Stimulated activated CD4-positive, alpha-beta T cell treated with anti-CD3 and anti-CD28 coated beads, Interleukin-15, amount 100 ng/mL, for 24 hours (primary cell): ENCODE results near the gene RAPGEF3.

ENCODE experiments used
- DNase-seq: peaks from one replicate; pipeline ENCODE4 v3.0.0-alpha.2; 2020

The RAPGEF3 gene

DNA sequence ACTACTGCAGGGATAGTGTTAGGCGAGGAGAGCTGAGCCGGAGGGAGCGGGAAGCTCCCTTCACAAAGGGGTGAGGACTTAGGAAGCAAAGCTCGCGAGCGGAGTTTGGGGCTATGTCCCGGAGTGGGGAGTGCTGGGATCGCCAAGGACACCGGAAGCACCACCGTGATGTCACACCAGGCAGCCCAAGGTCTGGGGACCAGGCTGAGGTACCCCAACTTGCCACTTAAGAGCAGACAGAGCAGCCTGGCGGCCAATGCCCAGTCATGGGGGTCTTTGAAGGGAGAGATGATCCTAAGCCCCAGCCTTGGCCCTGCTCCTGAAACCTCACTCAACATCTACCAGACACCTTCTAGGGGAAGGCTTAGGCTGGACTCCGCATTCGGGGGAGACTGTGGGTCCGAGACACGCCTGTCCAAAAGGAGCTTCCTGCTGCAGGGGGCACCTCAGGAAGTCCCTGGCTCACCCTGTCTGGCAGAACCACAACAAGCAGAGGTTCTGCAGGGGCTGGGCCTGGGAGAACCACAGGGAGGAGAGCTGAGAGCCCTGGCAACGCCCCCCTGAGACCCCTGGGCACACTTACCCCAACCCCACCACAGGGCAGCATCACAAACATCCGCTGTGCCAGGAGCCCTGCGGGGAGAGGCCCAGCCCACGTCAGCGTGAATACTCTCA, 32.1 kb upstream of the RAPGEF3 start:
- no peak for DNase-seq

DNA sequence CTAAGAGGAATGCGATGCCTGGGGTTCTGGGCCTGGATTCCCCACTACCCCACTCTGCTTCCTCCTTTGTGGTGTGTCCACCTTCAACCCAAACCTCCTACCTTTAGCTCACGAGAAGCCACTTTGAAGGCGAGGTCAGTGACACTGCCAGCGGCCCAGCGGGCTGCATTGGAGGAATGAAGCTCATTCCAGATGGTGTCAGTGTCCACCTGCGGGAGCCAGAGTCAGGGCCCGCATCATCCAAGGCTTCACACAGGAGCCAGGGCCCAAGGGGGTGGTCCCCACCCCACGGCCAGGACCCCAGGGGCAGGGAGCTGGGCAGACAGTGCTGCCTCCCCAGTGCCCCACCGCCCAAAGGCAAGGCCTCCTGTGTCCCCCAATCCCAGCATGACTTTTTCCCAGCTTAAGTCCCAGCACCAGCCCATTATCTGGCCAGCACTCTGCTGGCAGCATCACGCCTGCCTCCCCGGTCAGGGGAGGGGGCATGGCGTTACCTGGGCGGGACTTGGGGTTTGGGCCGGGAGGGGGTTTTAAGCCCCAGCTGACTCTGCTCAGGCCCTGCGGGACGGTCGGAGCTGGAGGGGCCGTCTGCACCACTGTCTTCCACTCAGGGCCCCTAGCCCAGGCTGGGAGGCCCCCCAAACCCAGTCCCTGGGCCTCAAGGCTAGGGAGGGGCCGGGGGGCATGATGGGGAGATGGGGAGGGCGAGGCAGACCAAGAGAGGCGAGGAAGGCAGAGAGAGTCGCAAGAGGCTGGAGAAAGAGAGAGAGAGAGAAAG, 31.2 kb upstream of the RAPGEF3 start:
- DNase-seq, result no peak

DNA sequence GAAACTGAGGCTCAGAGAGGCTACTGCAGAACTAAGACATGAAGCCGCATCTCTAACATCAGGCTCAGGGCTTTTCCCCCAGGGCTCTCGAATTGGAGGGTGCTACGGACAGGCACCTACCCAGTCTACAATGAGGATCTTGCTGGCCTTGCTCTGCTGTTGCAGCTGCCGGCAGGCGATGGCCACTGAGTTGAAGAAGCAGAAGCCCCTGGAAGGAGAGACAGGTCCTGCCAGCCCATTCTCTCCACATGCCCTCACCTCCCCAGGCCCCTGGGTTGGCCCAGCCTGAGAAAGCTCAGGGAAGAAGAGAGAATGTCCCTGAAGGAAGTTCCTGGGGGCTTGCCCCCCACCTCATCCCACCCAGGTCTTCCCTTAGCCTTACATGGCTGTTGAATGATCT, 30.5 kb upstream of the RAPGEF3 start:
- no peak for DNase-seq

DNA sequence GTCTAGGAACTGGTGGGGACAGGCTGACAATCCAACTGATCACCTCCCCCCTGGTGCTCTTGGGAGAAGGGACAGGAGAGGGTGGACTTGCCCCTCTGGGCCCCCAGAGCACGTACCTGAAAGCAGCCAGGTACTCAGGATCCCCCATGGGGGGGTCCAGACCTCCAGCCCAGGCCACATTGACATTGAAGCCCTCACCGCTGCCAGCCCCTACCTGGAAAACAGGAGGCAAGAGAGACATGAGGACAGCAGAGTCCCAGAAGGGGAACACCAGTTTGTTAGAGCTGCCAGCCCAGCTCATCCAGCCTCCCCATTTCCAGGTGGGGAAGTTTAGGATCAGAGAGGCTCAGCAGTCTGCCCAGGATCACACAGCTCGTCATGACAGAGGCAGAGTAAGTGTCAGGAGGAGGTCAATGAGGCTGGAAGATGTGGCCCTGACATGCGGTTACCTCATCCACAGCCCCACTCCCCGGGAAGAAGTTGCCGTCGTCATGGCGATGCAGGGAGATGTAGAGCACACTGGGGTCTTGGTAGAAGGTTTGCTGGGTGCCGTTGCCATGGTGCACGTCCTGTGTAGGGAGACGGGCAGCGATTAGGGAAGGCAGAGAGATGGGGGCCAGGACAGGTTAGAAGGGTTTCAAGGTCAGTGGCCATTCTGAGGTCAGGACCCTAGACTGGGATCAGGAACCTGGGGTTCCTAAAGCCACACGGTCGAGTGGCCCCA, 29.1 kb upstream of the RAPGEF3 start:
- DNase-seq, result no peak

DNA sequence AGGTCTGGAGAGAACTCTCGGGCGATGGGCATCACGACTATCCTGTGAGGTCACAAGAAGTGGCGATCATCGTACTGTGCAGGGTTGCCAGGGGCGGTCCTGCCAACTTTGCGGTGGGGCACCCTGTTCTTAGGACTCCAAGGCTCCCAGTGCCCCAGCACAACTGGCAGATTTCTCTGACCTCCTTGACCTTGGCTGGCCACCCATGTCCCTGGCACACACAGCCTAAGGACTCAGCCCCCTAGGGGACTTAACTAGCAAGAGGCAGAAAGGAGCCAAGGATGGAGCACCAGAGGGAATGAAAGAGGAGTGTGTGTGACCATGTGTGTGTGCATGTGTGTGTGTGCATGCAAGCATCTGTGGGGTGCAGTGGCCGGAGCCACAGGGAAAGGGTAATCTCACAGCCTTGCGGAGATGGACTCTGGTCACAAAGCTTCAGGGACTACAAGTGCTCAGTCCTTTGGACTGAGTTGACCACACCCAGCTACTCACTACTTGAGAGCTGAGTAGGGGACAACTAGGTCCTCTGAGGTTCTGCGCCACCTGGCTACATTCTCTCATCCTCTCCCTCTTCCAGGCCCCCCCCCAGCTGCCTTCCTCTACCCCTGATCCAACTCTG, 28.1 kb upstream of the RAPGEF3 start:
- DNase-seq, result no peak

DNA sequence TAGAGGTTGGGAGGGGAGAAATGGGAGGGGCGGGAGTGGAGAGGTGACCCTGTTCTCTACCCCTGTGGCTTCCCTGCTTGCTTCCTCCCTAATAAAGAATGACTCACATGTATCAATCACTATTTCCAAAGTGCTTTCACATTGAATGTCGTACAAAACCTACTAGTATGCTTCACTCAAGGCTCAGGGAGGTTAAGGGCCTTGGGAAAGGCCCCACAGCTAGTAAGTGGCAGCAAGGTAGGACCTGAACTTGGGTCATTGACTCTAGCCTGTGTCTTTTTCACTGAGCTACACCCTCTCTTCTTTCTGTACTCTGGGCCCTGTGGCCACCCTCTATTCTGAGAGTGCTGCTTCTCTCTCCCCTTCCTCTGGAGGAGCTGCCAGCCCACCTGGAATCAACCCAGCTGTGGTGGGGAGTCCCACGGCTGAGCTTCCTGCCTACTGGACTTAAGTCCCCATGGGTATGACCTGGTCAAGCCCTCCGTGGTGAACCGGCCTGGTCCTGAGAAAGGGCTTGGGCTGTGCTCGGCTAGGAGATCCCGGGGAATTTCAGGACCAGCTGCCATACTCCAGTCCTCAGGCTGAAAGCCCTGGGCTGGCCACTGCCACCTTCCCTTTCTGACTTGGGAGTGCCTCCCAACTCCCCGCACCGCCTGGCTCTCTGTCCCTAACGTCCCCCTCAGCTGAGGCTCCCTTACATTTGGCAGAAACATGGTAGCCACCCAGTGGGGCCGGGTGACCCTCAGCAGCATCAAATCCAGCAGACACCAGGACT, 27.4 kb upstream of the RAPGEF3 start:
- DNase-seq, result peak; percentile 51

DNA sequence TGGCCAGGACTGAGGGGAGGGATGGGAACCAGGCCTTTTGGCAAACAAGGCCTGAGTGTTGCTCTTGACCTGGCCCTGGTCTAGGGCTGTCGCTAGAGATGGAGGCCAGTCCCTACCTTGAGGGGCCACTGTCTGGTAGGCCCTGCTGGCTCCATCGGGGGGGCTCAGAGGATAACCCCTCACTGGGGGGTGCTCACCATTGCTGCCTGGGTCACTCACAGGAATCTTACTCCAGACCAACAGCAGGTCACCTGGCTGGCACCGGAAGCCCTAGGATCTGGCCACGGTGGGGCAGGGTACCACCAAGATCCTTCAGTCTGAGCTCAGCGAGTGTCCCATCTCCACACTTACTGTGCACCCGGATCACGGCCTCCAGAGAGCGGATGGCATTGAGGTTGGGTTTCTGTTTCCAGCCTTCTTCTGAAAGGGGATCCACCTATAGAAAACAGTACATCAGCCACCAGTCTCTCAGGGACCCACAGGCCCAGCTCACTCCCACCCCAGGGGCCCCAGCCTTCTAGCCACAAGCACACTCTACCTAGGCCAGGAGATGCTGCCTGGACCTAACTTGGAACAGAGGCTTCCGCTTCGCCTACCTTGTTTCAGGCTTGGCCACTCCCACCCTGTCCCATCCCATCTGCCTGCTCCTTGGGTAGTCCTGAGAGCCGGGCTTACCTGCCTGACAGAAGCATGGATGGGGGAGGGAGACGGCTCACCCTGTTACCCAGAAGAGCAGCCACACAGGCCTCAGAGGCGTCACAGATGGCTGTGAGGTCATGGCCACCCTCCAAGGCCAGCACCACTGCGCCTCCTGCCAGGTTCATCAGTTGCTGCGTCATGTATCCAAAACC, 26.6 kb upstream of the RAPGEF3 start:
- no peak for DNase-seq

DNA sequence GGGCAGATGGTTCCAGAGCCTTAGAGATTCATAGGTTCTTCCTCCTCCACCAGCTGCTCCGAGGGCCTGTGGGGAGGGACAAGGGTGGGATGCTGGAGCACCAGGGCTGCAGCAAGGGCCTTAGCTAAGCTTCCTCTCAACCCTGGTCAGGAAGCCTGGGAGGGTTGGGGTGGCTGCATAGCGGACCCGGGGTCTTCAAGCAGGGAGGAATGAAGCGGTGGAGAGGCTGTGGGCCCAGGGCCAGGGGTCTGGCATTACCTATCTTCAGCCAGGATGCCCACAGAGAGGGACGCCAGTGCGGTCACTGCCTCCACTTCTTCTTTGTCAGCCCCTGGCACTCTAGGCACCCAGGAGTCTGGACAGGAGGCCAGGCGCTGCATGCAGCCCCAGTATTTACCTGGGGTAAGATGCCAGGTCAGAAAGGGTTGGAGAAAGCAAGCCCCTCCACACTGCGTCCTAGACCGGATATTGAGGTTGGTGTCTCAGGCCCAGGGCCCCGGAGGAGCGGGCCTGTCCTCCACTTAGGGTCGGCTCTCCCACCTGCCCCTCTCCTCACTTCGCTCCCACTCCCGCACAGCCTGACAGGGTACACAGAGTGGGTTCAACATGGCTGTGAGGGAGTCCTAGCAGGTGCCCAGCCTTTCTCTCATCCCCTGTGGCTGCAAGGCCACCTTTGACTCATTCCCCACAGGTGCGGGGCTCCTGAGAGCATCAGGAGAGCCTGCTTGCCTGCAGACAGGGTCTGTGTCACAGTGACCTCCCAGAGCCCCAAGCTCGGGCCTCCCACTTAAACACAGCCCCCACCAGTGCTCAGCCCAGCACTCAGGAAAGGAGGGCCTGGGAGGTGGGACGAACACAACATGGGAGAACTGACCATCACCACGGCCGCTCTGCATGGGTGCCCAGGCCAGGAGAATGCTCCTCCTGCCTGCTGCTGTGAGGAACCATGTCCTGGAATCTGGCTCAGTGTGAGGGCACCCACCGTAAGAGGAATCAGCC, 25.4 kb upstream of the RAPGEF3 start:
- no peak for DNase-seq

DNA sequence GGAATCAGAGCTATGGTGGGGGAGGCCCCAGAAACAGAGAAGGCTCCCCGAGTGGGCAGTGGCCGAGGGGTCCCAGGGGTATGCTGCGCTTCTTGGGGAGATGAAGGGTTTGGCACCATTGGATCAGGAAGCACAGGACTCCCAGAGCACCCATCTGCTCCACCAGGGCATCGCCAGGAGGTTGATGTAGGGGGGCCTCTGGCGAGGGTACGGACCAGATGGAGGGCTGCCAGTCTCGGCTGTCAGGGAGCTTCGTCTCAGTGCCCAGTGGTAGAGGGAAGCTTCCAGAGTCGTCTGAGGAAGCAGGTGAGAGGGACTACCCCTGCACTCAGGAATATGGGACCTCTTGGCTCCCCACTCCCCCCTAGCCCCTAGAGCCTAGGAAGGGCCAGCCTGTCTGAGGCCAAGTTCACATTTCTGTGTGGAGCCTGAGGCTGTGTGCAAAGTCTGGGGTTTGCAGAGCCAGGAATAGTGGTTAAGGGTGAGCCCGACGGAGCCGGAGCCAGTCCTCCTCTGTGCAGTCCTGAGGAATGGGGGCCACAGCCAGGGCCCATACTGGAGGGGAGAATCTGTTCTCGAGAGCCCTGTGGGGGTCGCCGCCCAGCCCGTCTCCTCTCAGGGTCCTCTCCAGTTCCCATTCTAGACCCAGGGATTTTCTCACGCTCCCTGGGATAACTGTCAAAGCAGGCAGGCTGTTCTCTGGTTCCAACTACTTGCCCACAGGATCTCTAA, 24.5 kb upstream of the RAPGEF3 start:
- no peak for DNase-seq

DNA sequence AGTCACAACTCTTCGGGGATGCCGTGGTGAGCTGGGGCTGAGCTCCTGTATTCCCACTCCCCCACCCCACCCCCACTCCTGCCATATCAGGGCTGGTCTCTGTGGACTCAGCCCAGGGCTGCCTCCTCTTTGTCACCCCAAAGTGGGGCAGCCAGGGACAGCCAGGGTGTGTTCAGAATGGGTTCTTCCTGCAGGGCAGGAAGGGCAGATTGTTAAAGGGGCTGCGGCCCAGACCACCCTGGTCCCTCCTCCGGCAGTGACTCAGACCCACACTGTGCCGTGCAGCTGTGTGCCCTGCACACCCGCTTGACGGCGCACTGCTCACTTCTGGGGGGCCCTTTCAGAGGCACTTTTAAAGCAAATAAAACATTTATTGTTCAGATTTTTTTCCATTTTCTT, 23.7 kb upstream of the RAPGEF3 start:
- no peak for DNase-seq

DNA sequence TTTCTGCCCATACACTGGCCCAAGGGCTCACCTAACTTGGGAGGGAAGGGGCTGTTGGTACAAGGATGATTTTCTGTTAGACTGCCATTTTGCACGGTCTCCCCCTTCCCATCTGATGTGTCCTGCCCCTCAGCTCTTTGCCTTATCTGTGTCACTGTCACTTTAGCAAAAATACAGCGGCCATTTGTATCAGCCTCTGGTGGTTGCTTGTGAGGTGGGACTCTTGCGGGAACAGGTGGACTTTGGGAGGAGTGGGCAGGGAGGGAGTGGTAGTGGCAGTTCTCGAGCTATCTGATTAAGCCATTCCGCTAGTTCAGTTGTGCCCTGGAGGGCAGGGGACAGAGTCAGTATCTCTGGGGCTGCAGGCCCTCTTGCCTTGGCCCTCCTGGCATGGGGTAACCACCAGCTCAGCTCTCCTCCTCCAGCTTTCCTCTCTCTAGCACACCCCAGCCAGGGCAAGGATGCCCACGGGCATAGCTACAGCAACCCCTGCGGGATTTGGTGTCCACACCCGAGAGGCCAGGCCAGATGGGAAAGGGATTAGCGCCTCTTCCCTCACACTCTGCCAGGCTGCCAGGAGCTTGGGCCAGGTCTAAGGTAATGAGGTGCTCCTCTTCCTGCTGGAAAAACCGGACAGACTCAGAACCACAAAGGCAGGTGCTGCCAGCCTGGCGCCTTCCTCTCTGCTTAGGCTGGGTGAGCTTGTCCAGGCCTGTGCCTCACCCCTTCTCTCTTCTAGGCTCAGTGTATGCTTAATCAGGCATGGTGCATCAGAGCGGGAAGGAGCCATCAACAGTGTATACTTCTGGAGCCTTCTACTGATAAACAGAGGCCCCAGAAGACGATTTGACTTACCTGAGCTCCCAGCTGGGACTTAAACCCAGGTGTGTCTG, 23.0 kb upstream of the RAPGEF3 start:
- DNase-seq, result no peak

DNA sequence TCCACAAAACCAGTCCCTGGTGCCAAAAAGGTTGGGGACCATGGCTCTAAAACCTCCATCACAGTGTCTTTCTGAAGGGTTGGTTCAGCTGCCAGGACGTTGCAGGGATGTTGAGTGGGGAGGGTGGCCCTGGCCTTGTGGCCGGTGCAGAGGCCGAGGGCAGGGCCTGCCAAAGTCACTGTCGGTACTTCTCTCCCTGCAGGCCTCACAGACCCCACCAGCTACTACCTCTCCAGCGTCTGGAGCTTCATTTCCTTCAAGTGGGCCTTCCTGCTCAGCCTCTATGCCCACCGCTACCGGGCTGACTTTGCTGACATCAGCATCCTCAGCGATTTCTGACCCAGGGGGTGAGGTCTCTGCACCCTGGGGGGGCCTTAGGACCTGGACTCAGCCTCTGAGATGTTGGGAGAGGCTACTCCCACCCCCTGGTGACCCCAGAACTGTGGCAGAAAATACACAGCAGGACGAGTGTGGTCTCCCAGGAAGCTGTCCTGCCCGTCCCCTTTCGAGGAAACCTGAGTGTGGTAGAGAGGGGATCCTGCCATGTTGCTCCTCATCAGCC, 21.3 kb upstream of the RAPGEF3 start:
- DNase-seq, result no peak

DNA sequence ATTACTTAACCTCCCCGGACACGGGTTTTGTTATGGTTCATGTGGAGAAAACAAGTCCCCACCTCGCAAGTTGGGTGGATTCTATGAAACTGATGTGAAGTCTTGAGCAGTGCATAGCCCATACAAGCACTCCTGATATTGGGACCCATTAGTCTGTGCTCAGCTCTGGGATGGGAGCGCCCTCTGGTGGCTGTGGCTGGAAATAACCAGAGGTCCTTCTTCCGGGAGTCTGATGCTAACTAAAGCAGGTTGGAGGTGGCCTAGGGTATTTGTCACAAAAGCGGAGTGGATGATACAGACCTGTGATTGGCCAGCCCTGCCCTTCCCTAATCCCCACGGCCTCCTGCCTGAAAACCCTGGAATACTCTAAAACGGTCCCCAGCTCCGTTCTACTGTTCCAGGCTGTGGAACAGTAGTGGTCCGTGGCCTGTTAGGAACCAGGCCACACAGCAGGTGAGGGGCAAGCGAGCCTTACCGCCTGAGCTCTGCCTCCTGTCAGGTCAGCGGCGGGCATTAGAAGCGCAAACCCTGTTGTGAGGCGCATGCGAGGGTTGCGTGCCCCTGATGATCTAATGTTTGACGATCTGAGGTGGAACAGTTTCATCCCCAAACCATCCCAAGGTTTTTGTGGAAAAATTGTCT, 20.7 kb upstream of the RAPGEF3 start:
- peak; percentile 93 for DNase-seq

DNA sequence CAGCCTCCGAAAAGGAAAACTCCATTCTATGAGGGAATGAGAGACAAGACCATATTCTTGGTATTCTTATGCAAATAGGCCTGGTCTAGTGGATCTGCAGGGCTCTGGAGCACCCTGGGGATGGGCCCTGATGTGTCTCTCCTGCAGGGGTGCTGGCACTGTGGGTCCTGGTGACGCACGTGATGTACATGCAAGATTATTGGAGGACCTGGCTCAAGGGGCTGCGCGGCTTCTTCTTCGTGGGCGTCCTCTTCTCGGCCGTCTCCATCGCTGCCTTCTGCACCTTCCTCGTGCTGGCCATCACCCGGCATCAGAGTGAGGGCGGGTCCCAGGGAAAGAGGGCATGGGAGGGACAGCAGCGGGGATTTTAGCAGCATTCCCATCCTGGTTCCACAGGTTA, 20.2 kb upstream of the RAPGEF3 start:
- DNase-seq, result no peak

DNA sequence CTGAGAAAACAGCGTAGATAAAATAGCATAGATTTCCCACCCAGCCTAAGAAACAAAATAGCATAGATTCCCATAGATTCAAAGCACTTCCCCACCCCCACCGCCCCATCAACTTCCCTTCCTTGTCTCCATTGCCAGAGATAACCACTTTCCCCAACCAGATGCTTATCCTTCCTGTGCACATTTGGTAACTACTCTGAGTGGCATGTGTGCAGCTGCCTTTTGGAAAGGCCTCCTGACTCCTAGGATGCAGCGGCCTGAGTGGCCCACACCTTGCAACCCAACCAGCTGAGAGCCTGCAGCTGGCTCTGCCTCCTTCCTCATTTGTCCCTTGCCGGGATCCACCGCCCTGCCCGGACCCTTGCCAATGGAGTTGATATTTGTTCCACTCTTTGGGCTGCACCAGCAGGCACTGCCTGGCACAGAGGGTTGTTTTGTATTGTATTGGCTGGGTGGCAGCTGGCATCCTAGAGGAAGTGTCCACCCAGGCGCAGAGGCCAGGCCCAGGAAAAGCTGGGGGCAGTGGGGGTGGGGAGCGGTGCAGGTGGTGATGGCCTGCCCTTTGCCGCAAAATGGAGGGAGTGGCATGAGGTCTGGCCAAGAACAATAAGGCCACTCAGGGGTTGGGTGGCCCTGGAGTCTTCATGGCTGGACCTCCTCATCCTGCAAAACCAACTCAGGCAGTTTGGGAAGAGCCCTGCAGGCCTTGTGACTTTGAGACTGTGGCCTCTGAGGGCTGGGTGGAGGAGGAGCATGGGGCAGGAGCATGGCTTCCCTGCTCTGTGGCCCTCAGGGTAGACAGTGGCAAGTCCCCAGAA, 19.3 kb upstream of the RAPGEF3 start:
- no peak for DNase-seq

DNA sequence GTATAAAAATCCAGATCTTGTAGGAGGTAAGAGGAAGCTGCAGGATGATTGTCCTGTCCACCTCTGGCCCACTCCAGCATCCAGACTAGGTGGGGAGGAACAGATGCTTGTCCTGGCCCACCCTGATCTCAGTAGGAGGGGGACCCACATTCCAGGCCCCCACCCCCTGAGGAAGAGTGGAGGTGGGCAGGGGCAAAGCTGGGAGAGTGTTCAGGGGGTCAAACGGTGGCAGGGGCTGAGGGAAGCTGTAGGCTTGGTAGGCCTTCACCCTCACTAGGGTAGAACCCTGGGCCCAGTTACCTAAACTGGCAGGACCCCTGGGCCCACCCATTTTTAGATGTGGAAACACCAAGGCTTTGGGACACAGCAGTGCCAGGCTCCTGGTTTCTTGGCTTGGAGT, 18.5 kb upstream of the RAPGEF3 start:
- DNase-seq, result no peak
